Activated naive CD4-positive, alpha-beta T cell treated with anti-CD3 and anti-CD28 coated beads, Interleukin-2, amount 10 ng/mL, durations not matched to agents 7 days and 5 days (primary cell): ENCODE results near the gene CAPS2.

ENCODE experiments used
- CTCF ChIA-PET: fragments of 350-600 bp; sonication (Branson Sonifier 250); formaldehyde crosslinking; loops from one replicate; lab custom pipeline; 2021; ENCODE audit warnings: antibody characterized with exemption; lab: Charles Lee
- DNase-seq: peaks from one replicate; pipeline ENCODE4 v3.0.0-alpha.2; 2020
- H3K27ac Mint-ChIP-seq: one replicate; pipeline ENCODE4 v1.8.0; 2021; ENCODE audit warnings: mild to moderate bottlenecking, moderate library complexity, mixed read lengths
- H3K27me3 Mint-ChIP-seq: one replicate; pipeline ENCODE4 v1.8.0; 2021; ENCODE audit warnings: mild to moderate bottlenecking, mixed read lengths
- H3K36me3 Mint-ChIP-seq: one replicate; pipeline ENCODE4 v1.8.0; 2021; ENCODE audit warnings: mixed read lengths
- H3K4me1 Mint-ChIP-seq: one replicate; pipeline ENCODE4 v1.8.0; 2021; ENCODE audit warnings: mixed read lengths
- H3K4me3 Mint-ChIP-seq: one replicate; pipeline ENCODE4 v1.8.0; 2021; ENCODE audit warnings: mild to moderate bottlenecking, moderate library complexity, mixed read lengths
- H3K9me3 Mint-ChIP-seq: one replicate; pipeline ENCODE4 v1.8.0; 2021; ENCODE audit warnings: mixed read lengths

The CAPS2 gene

DNA sequence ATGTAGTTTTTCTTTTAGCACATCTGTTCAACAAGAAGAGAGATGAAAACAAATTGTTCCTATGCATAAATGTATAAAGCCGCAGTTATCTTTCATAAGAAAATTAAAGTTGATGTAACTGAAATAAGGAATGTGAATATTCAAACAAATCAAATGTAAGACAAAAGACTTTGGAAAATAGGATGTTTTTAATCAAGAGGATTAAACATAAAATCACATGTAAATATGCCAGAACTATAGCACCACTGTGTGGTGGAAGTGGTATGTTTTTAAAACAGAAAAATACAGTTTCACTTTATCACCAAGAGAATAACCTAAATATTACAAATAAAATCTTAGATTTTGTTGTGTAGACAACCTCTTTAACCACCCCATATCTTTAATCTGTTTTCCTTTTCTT, 40.4 kb downstream of the CAPS2 start:
- no peaks in the 10 kb centered on the region for H3K9me3 Mint-ChIP-seq
- H3K27me3 Mint-ChIP-seq: no peaks in the 10 kb centered on the region
- H3K36me3 Mint-ChIP-seq: no peaks in the 10 kb centered on the region
- H3K4me3 Mint-ChIP-seq: no peak overlapping the region
- no peak for DNase-seq
- no peak overlapping the region for H3K27ac Mint-ChIP-seq
- H3K4me1 Mint-ChIP-seq: no peaks in the 10 kb centered on the region
- CTCF ChIA-PET: interaction anchor here (2.0 kb wide), 1 partner anchor 17 kb away, joined by 4 read pairs; no protein-coding TSS in a partner anchor

DNA sequence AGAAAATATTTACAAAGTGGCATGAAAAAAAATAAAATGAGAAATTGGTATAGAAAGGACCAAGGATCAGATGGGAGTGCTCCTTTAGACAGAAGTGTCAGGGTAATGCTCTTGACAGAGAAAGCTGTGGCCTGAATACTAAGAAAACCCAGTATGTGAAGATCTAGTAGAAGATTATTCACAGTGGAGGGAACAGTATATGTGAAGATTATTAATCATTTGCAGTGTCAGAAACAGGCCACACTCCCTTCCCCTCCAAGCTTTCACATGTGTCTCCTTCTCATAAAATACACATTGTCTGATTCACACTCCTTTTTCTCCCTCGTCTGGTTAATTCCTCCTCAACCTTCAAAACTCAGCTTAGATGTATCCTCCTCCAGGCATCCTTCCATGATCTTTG, 41.3 kb downstream of the CAPS2 start:
- no peaks in the 10 kb centered on the region for H3K4me1 Mint-ChIP-seq
- H3K27ac Mint-ChIP-seq: no peak overlapping the region
- CTCF ChIA-PET: interaction anchor here (2.0 kb wide), 1 partner anchor 16 kb away, joined by 4 read pairs; no protein-coding TSS in a partner anchor
- DNase-seq: no peak
- no peaks in the 10 kb centered on the region for H3K9me3 Mint-ChIP-seq
- H3K36me3 Mint-ChIP-seq: no peaks in the 10 kb centered on the region
- H3K27me3 Mint-ChIP-seq: no peaks in the 10 kb centered on the region
- no peak overlapping the region for H3K4me3 Mint-ChIP-seq

DNA sequence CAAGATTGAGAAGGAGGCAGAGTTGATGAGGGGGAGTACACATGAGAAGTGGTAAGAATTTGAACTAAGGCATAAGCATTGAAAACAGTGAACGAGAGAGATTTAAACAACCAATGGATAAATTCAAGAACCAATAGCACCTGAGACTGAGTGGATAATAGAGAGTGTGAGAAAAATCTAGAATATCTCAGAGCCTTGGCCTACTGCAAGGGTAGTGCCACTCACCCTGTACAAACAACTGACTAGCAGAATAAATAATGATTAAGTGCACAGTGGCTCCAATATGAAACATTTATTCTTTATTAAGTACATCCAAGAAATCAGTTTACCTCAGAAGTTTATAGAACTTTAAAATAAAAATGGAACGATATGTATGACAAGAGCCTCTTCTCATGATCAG, 54.4 kb downstream of the CAPS2 start:
- no peaks in the 10 kb centered on the region for H3K9me3 Mint-ChIP-seq
- H3K27me3 Mint-ChIP-seq: peaks cover 4% of the 10 kb centered on the region

DNA sequence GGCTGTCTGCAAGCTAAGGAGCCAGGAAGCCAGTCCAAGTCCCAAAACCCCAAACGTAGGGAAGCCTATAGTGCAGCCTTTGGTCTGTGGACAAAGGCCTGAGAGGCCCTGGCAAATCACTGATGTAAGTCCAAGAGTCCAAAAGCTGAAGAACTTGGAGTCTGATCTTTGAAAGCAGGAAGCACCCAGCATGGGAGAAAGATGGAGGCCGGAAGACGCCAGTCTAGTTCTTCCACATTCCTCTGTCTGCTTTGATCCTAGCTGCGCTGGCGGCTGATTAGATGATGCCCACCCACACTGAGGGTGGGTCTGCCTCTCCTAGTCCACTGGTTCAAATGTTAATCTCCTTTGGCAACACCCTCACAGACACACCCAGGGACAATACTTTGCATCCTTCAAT, 58.5 kb downstream of the CAPS2 start:
- no peak for DNase-seq
- Mint-ChIP-seq H3K4me3 (no peak overlapping the region), H3K36me3 (no peaks in the 10 kb centered on the region), H3K27me3 (peaks cover 4% of the 10 kb centered on the region), H3K4me1 (no peaks in the 10 kb centered on the region), H3K27ac (no peak overlapping the region), H3K9me3 (no peaks in the 10 kb centered on the region)
- CTCF ChIA-PET: no interaction called here

More for the DNA sequence above, 54.4 kb downstream of the CAPS2 start:
- Mint-ChIP-seq H3K36me3 (no peaks in the 10 kb centered on the region), H3K27ac (no peak overlapping the region), H3K4me3 (no peak overlapping the region), H3K4me1 (no peaks in the 10 kb centered on the region)
- CTCF ChIA-PET: no interaction called here
- DNase-seq: no peak

DNA sequence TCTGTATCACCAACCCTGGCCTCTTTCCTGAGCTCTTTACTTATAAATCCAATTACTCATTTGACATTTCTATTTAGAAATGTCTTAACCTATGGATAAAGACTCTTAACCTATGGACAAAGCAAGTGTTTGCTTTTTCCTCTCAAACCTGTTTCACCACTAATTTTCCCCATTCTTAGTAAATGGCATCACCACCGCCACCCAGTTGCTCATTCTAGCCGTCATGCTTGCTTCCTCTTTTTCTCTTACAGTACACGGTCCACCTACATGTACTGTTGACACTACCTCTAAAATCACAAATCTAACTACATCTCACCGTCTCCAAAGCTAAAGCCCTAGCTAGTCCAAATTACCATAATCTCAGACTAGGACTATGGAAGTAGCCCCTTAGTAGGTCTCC, 60.0 kb downstream of the CAPS2 start:
- Mint-ChIP-seq H3K4me3 (no peak overlapping the region), H3K9me3 (no peaks in the 10 kb centered on the region), H3K36me3 (no peaks in the 10 kb centered on the region), H3K27ac (no peak overlapping the region), H3K27me3 (peaks cover 4% of the 10 kb centered on the region), H3K4me1 (no peaks in the 10 kb centered on the region)
- DNase-seq: no peak
- CTCF ChIA-PET: no interaction called here

DNA sequence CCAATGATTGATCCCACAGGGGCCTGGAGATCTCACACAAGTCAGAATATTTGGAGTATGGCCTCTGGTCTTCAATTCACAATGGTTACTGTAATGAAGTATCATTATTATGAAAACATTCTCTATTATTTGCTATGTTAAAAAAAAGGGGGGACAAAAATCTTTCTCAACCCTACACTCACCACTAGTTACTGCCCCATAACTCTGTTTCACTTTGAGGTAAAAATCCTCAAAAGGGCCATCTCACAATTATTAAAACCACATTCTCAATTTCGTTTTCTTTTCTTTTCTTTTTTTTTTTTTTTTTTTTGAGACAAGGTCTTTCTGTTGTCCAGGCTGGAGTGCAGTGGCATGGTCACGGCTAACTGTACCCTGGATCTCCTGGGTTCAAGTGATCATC, 60.9 kb downstream of the CAPS2 start:
- H3K9me3 Mint-ChIP-seq: no peaks in the 10 kb centered on the region
- no peaks in the 10 kb centered on the region for H3K36me3 Mint-ChIP-seq
- H3K4me3 Mint-ChIP-seq: no peak overlapping the region
- H3K4me1 Mint-ChIP-seq: no peaks in the 10 kb centered on the region
- H3K27ac Mint-ChIP-seq: no peak overlapping the region
- CTCF ChIA-PET: no interaction called here
- H3K27me3 Mint-ChIP-seq: peaks cover 4% of the 10 kb centered on the region
- no peak for DNase-seq

DNA sequence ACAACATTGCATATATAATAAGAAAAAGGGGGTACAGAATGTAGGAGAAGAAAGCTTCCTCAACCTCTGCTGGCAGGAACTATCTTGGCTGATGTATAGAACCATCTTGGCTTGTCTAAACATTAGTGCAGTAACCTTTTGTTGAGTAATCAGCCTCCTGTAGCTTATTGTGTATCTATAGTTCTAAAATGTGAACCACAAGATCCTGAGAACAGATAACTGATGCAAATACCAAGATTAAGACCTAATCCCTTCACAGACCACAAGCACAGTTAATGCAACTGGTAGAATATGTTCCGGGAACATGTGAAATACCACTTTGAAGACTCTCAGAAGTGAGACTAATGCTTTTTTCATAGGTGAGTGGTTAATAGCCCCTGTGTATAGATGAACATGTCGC, 69.8 kb downstream of the CAPS2 start:
- no peak overlapping the region for H3K27ac Mint-ChIP-seq
- DNase-seq: no peak
- H3K27me3 Mint-ChIP-seq: no peaks in the 10 kb centered on the region
- no peak overlapping the region for H3K4me3 Mint-ChIP-seq
- CTCF ChIA-PET: no interaction called here
- H3K4me1 Mint-ChIP-seq: peaks cover 12% of the 10 kb centered on the region
- no peaks in the 10 kb centered on the region for H3K36me3 Mint-ChIP-seq
- H3K9me3 Mint-ChIP-seq: no peaks in the 10 kb centered on the region

DNA sequence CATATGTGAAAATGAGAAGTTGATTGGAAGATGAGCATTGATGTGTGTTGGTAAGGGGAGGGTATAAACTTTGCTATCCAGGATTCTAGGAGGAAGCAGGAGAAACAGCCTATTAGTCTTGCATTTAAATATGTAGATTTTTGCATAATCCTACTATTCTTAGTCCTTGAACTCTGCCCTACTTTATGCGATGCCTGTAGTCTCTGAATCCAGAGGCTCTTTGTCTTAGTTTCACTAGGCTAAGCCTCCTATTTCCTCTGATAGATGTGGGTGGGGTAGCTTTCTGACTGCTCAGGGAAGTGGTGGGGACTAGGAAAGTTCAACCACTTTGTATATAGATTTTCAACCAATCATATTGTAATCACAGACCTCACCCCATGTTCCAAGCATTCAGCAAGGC, 71.0 kb downstream of the CAPS2 start:
- Mint-ChIP-seq H3K9me3 (no peaks in the 10 kb centered on the region), H3K4me3 (no peak overlapping the region), H3K27me3 (no peaks in the 10 kb centered on the region), H3K36me3 (no peaks in the 10 kb centered on the region), H3K4me1 (peaks cover 12% of the 10 kb centered on the region), H3K27ac (peak overlapping the region; percentile 52)
- DNase-seq: no peak
- CTCF ChIA-PET: interaction anchor here (1.1 kb wide), 1 partner anchor 111 kb away, joined by 3 read pairs; no protein-coding TSS in a partner anchor

DNA sequence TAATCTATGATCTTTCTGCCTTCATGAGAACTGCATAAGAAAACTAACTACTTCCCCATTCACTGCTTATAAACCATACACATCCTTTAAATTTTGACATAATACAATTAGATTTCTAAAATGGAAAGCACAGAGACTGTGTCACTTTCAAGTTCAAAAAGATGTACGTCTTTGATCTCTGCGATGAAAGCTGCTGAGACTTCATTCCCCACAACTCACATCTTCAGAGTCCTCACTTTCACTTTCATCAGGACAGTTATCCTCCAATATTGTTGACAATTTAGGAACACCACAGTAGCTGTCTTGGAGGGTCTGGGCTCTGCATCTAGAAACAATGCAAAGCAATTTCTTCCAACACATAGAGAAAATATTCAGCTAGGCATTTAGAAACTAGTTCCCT, 72.6 kb downstream of the CAPS2 start:
- H3K9me3 Mint-ChIP-seq: no peaks in the 10 kb centered on the region
- CTCF ChIA-PET: no interaction called here
- no peaks in the 10 kb centered on the region for H3K36me3 Mint-ChIP-seq
- DNase-seq: no peak
- peaks cover 12% of the 10 kb centered on the region for H3K4me1 Mint-ChIP-seq
- H3K27me3 Mint-ChIP-seq: no peaks in the 10 kb centered on the region
- H3K27ac Mint-ChIP-seq: no peak overlapping the region
- no peak overlapping the region for H3K4me3 Mint-ChIP-seq

DNA sequence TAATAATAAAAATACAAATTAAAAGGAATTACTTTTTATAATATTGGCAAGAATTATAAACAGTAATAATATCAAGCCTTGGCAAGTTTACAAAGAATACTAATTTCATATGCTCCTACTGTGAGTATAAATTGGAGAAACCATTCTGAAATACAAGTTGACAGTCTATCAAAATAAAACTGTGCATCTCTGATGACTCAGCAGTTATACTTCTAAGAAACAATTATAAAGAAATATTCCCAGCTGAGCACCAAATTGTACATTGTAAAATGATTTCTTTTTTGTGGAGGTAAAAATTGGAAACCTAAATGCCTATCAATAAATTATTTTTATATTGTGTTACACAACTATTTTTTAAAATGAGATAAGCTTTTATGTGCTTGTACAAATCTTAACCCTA, 85.0 kb downstream of the CAPS2 start:
- Mint-ChIP-seq H3K9me3 (peaks cover 1% of the 10 kb centered on the region), H3K27ac (no peak overlapping the region), H3K4me3 (no peak overlapping the region), H3K36me3 (no peaks in the 10 kb centered on the region), H3K27me3 (no peaks in the 10 kb centered on the region), H3K4me1 (no peaks in the 10 kb centered on the region)
- no peak for DNase-seq
- CTCF ChIA-PET: no interaction called here

DNA sequence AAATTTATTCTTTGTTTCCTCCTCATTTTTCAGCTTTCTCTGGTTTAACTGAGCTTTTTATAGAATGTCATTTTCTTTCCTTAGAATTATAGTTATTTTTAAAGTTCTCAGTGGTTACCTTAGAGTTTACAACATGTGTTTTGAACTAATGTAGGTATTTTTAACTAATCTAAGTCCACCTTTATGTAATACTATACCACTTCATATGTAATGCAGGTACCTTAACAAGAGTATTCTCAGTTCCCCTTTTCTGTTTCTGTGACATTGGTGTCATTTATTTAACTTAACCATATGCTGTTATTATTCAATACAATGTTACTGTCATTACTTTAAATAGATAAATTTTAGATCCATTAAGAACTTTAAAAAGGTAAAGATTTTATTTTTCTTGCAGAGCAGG, 90.1 kb downstream of the CAPS2 start:
- Mint-ChIP-seq H3K4me3 (no peak overlapping the region), H3K36me3 (no peaks in the 10 kb centered on the region), H3K27ac (no peak overlapping the region), H3K4me1 (no peaks in the 10 kb centered on the region), H3K9me3 (peaks cover 1% of the 10 kb centered on the region), H3K27me3 (no peaks in the 10 kb centered on the region)
- no peak for DNase-seq
- CTCF ChIA-PET: no interaction called here

DNA sequence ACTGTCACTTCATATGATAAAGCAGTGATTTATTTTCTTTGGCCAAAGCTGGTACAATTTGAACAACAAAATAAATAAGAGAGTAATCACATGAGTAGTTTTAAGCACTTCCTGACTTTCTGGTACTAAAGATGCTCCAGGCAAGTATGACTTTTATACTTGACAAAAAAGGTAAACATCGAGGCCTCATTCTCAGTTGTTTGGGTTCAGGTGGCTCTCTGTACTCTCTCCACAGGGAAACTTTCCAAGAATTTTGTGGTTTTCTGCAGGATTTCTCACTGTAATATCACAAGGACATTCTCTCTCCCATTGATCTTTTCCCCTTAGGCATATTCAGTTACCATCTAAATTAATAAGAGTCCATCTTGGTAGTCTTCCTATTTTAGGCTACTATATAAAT, 93.9 kb downstream of the CAPS2 start:
- no peaks in the 10 kb centered on the region for H3K36me3 Mint-ChIP-seq
- CTCF ChIA-PET: no interaction called here
- DNase-seq: no peak
- no peak overlapping the region for H3K4me3 Mint-ChIP-seq
- no peak overlapping the region for H3K27ac Mint-ChIP-seq
- H3K9me3 Mint-ChIP-seq: peaks cover 1% of the 10 kb centered on the region
- no peaks in the 10 kb centered on the region for H3K4me1 Mint-ChIP-seq
- H3K27me3 Mint-ChIP-seq: no peaks in the 10 kb centered on the region

DNA sequence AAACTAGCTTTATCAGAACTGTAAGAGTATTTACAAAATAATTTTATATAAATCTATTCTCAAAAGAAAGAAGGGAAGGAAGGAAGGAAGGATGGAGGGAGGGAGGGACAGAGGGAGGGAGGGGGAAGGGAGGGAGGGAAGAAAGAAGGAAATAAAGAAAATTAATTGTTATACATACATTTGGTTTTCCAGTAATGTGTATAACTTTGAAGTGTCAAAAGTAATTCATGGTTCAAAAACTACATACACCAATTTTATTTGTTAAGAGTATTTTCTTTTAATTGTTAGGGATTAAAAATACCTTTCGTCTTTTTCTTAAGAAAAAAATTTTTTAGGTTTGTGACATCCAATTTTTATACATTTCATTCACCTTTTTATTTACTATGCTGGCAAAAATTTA, 103.0 kb downstream of the CAPS2 start:
- Mint-ChIP-seq H3K9me3 (peaks cover 4% of the 10 kb centered on the region), H3K27me3 (no peaks in the 10 kb centered on the region), H3K36me3 (no peaks in the 10 kb centered on the region), H3K4me1 (no peaks in the 10 kb centered on the region), H3K4me3 (no peak overlapping the region), H3K27ac (no peak overlapping the region)
- no peak for DNase-seq
- CTCF ChIA-PET: interaction anchor here (0.7 kb wide), 1 partner anchor 272 kb away, joined by 3 read pairs; no protein-coding TSS in a partner anchor
